GM12872 (cell line): ENCODE results near the gene PVR.

Experiments
- CTCF ChIP-seq: IDR thresholded peaks from 3 replicates; pipeline ENCODE4 v1.5.1; 2011; ENCODE audit warnings: low read depth, mild to moderate bottlenecking, low read length, moderate library complexity; ENCODE audit not compliant: insufficient read depth

The PVR gene

GRCh38 chr19:44611812-44612295 is 31.9 kb upstream of the PVR start:
- TF ChIP-seq CTCF: no peak

- no peak for TF ChIP-seq CTCF
These were observed 30.2 kb upstream of the PVR start, which contains the start of gene IGSF23 for GRCh38 chr19:44613295-44614178. Gene IGSF23, plus strand, starts transcription at chr19:44613563. Its CDS starts 83 bp downstream, at chr19:44613646.

GRCh38 chr19:44614313-44614712 is 29.4 kb upstream of the PVR start:
- no peak for TF ChIP-seq CTCF

GRCh38 chr19:44615863-44616247 is 27.9 kb upstream of the PVR start:
- no peak for TF ChIP-seq CTCF

- TF ChIP-seq CTCF: no peak
These were observed 26.4 kb upstream of the PVR start for GRCh38 chr19:44617110-44617880.

GRCh38 chr19:44618640-44619357 is 24.9 kb upstream of the PVR start:
- no peak for TF ChIP-seq CTCF

GRCh38 chr19:44620667-44621066 is 23.0 kb upstream of the PVR start:
- no peak for TF ChIP-seq CTCF
